ENCODE results near the gene S100A2.

The S100A2 gene

GRCh38 chr1:153519242-153519641 lies 46.4 kb downstream of the S100A2 start:
- Histone ChIP-seq H4K20me1 (ENCODE audit: low read depth, low read length) (no peaks in the 10 kb centered on the region), H3K9me2 (replicated peaks; ENCODE audit: insufficient read depth, low read length) (no peaks in the 10 kb centered on the region), H3K4me3 (ENCODE audit: insufficient read depth, low read length, poor library complexity, severe bottlenecking) (no peak overlapping the region), H3K27ac (ENCODE audit: low read depth, low read length) (no peak overlapping the region), H3K9me3 (ENCODE audit: insufficient read depth, low read length) (no peaks in the 10 kb centered on the region), H3K9ac (ENCODE audit: low read length) (no peak overlapping the region), H3F3A (ENCODE audit: insufficient read depth) (no peaks in the 10 kb centered on the region), H3K27me3 (ENCODE audit: low read length) (no peaks in the 10 kb centered on the region), H3K79me2 (ENCODE audit: insufficient read depth, low read length) (no peaks in the 10 kb centered on the region), H2AFZ (ENCODE audit: low read depth, low read length, severe bottlenecking) (no peak overlapping the region), H3K36me3 (ENCODE audit: low read length) (no peaks in the 10 kb centered on the region), H3K4me2 (ENCODE audit: low read depth, low read length, poor library complexity, severe bottlenecking) (no peak overlapping the region)
- no peak for TF ChIP-seq EZH2phosphoT487 (conservative IDR thresholded peaks at IDR 0.05; ENCODE audit: low read length)
- no peak for TF ChIP-seq CTCF (IDR thresholded peaks at IDR 0.05; ENCODE audit: insufficient read depth, low read length, poor library complexity, severe bottlenecking)

- no peak overlapping the region for H3K4me2 ChIP-seq (ENCODE audit: low read depth, low read length, poor library complexity, severe bottlenecking)
- no peaks in the 10 kb centered on the region for H3K27me3 ChIP-seq (ENCODE audit: low read length)
- TF ChIP-seq EZH2phosphoT487 (conservative IDR thresholded peaks at IDR 0.05; ENCODE audit: low read length), result no peak
- no peak for TF ChIP-seq CTCF (IDR thresholded peaks at IDR 0.05; ENCODE audit: insufficient read depth, low read length, poor library complexity, severe bottlenecking)
- H3K9me2 ChIP-seq (replicated peaks; ENCODE audit: insufficient read depth, low read length), result no peaks in the 10 kb centered on the region
- no peaks in the 10 kb centered on the region for H3K36me3 ChIP-seq (ENCODE audit: low read length)
- no peaks in the 10 kb centered on the region for H3F3A ChIP-seq (ENCODE audit: insufficient read depth)
- H2AFZ ChIP-seq (ENCODE audit: low read depth, low read length, severe bottlenecking), result no peak overlapping the region
- no peak overlapping the region for H3K4me3 ChIP-seq (ENCODE audit: insufficient read depth, low read length, poor library complexity, severe bottlenecking)
- no peaks in the 10 kb centered on the region for H3K79me2 ChIP-seq (ENCODE audit: insufficient read depth, low read length)
- no peak overlapping the region for H3K9ac ChIP-seq (ENCODE audit: low read length)
- H3K9me3 ChIP-seq (ENCODE audit: insufficient read depth, low read length), result no peaks in the 10 kb centered on the region
- H3K27ac ChIP-seq (ENCODE audit: low read depth, low read length), result no peak overlapping the region
- H4K20me1 ChIP-seq (ENCODE audit: low read depth, low read length), result no peaks in the 10 kb centered on the region
These were observed 49.9 kb downstream of the S100A2 start for GRCh38 chr1:153515504-153516394.

GRCh38 chr1:153513666-153514065 lies 52.0 kb downstream of the S100A2 start:
- Histone ChIP-seq H3K36me3 (ENCODE audit: low read length) (no peaks in the 10 kb centered on the region), H3K9me2 (replicated peaks; ENCODE audit: insufficient read depth, low read length) (no peaks in the 10 kb centered on the region), H3K27ac (ENCODE audit: low read depth, low read length) (no peak overlapping the region), H4K20me1 (ENCODE audit: low read depth, low read length) (no peaks in the 10 kb centered on the region), H3K79me2 (ENCODE audit: insufficient read depth, low read length) (no peaks in the 10 kb centered on the region), H3F3A (ENCODE audit: insufficient read depth) (no peaks in the 10 kb centered on the region), H3K4me3 (ENCODE audit: insufficient read depth, low read length, poor library complexity, severe bottlenecking) (no peak overlapping the region), H3K9ac (ENCODE audit: low read length) (no peak overlapping the region), H3K4me2 (ENCODE audit: low read depth, low read length, poor library complexity, severe bottlenecking) (no peak overlapping the region), H2AFZ (ENCODE audit: low read depth, low read length, severe bottlenecking) (no peak overlapping the region), H3K9me3 (ENCODE audit: insufficient read depth, low read length) (no peaks in the 10 kb centered on the region), H3K27me3 (ENCODE audit: low read length) (no peaks in the 10 kb centered on the region)
- no peak for TF ChIP-seq CTCF (IDR thresholded peaks at IDR 0.05; ENCODE audit: insufficient read depth, low read length, poor library complexity, severe bottlenecking)
- TF ChIP-seq EZH2phosphoT487 (conservative IDR thresholded peaks at IDR 0.05; ENCODE audit: low read length), result no peak
